ENCODE data around the gene PCBP3. TPM values are rescaled to one million over a fixed set of nuclear protein-coding genes. Genes with fewer than 3 reads are reported as not detected.

The PCBP3 gene
- total RNA-seq, 1 donor from 2014 or later = 5.0 TPM

- no peaks in the 10 kb centered on the region for H3K36me3 Mint-ChIP-seq
- DNase-seq (ENCODE audit: low spot score in 2 of 2, unreplicated experiment in 2 of 2) = no peak
- H3K4me1 Mint-ChIP-seq = peaks cover 1% of the 10 kb centered on the region
- TF ChIP-seq, protein P1, sequence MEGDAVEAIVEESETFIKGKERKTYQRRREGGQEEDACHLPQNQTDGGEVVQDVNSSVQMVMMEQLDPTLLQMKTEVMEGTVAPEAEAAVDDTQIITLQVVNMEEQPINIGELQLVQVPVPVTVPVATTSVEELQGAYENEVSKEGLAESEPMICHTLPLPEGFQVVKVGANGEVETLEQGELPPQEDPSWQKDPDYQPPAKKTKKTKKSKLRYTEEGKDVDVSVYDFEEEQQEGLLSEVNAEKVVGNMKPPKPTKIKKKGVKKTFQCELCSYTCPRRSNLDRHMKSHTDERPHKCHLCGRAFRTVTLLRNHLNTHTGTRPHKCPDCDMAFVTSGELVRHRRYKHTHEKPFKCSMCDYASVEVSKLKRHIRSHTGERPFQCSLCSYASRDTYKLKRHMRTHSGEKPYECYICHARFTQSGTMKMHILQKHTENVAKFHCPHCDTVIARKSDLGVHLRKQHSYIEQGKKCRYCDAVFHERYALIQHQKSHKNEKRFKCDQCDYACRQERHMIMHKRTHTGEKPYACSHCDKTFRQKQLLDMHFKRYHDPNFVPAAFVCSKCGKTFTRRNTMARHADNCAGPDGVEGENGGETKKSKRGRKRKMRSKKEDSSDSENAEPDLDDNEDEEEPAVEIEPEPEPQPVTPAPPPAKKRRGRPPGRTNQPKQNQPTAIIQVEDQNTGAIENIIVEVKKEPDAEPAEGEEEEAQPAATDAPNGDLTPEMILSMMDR (IDR thresholded peaks at IDR 0.05; ENCODE audit: unreplicated experiment) = no peak
- H3K27me3 Mint-ChIP-seq (ENCODE audit: low read depth) = no peaks in the 10 kb centered on the region
- no peaks in the 10 kb centered on the region for H3K9me3 Mint-ChIP-seq
- no peak overlapping the region for H3K27ac Mint-ChIP-seq
- H3K4me3 Mint-ChIP-seq = no peak overlapping the region
Observed at GRCh38 chr21:45927032-45927431, 283.5 kb downstream of the PCBP3 start.

DNA sequence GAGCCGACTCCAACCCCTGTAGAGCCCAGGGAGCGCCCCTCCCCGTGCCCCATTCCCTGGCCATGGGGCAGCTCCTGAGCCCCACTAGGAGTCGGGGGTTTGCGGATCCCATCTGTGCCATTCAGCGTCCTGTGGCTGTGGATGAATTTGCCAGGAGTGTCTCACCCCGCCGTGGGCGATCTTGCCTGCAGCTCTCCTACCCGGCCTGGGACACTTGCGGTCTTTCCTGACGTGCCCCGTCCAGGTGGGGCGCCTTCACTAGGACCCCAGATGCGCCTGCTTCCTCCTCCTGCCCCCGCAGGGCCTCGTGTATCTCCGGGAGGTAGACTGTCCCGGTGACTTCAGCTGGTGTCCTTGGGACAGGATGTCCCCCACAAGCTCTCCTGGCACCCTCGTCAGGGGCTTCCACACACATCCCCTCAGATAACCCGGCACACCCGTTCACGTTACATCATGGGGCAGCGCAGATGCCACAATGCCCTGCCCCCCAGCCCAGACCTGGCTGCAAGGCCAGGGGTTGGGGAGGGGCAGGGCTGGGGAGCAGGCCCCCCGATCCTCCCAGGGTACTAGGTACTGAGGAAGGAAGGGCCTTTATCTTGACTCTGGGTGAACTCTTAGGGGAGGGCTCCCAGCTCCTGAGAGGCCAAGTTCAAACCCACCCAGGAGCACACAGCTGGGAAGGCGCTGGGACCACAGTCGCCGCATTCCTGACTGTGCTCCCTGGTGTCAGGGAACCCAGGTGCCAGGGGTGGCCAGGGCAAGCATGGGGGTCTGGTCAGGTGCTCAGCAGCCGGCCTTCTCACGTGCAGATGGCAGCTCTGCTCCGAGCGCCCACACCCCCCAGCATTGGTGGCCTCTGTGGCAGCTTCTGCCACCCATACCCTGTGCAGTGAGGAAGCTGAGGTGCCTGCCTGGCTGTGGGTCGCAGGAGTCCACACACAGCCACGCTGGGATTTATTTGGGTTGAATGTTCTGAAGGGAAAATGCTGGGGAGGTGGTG lies 284.6 kb downstream of the PCBP3 start:
- peaks cover 3% of the 10 kb centered on the region for H3K27me3 Mint-ChIP-seq (ENCODE audit: low read depth)
- no peaks in the 10 kb centered on the region for H3K36me3 Mint-ChIP-seq
- no peak overlapping the region for H3K27ac Mint-ChIP-seq
- no peak for DNase-seq (ENCODE audit: low spot score in 2 of 2, unreplicated experiment in 2 of 2)
- no peak overlapping the region for H3K4me3 Mint-ChIP-seq
- H3K9me3 Mint-ChIP-seq = no peaks in the 10 kb centered on the region
- TF ChIP-seq, protein P1 (IDR thresholded peaks at IDR 0.05; ENCODE audit: unreplicated experiment) = no peak
- H3K4me1 Mint-ChIP-seq = no peaks in the 10 kb centered on the region

- H3K4me3 Mint-ChIP-seq = no peak overlapping the region
- peaks cover 3% of the 10 kb centered on the region for H3K4me1 Mint-ChIP-seq
- H3K9me3 Mint-ChIP-seq = no peaks in the 10 kb centered on the region
- H3K36me3 Mint-ChIP-seq = no peaks in the 10 kb centered on the region
- TF ChIP-seq, protein P1 (IDR thresholded peaks at IDR 0.05; ENCODE audit: unreplicated experiment) = no peak
- no peak overlapping the region for H3K27ac Mint-ChIP-seq
- H3K27me3 Mint-ChIP-seq (ENCODE audit: low read depth) = peaks cover 4% of the 10 kb centered on the region
- DNase-seq (ENCODE audit: low spot score in 2 of 2, unreplicated experiment in 2 of 2) = no peak
Observed at GRCh38 chr21:45929449-45929848, 285.9 kb downstream of the PCBP3 start.

- Mint-ChIP-seq H3K36me3 (no peaks in the 10 kb centered on the region), H3K9me3 (no peaks in the 10 kb centered on the region), H3K27me3 (ENCODE audit: low read depth) (peaks cover 4% of the 10 kb centered on the region), H3K27ac (no peak overlapping the region), H3K4me3 (no peak overlapping the region), H3K4me1 (peaks cover 3% of the 10 kb centered on the region)
- TF ChIP-seq, protein P1 (IDR thresholded peaks at IDR 0.05; ENCODE audit: unreplicated experiment) = no peak
- no peak for DNase-seq (ENCODE audit: low spot score in 2 of 2, unreplicated experiment in 2 of 2)
Observed at GRCh38 chr21:45930231-45930760, 286.8 kb downstream of the PCBP3 start.

GRCh38 chr21:45930792-45931191 lies 287.3 kb downstream of the PCBP3 start:
- TF ChIP-seq, protein P1 (IDR thresholded peaks at IDR 0.05; ENCODE audit: unreplicated experiment) = no peak
- DNase-seq (ENCODE audit: low spot score in 2 of 2, unreplicated experiment in 2 of 2) = no peak
- H3K27ac Mint-ChIP-seq = no peak overlapping the region
- peaks cover 3% of the 10 kb centered on the region for H3K4me1 Mint-ChIP-seq
- H3K36me3 Mint-ChIP-seq = no peaks in the 10 kb centered on the region
- no peaks in the 10 kb centered on the region for H3K9me3 Mint-ChIP-seq
- H3K27me3 Mint-ChIP-seq (ENCODE audit: low read depth) = peaks cover 4% of the 10 kb centered on the region
- no peak overlapping the region for H3K4me3 Mint-ChIP-seq

All from mesothelial cell of epicardium (in vitro differentiated cells).